COLO829 (cell line): Measurements from ENCODE around the gene KIF25.

Source experiments
- DNase-seq: peaks from one replicate; pipeline ENCODE4 v3.0.0; 2012; ENCODE audit warnings: low spot score

The KIF25 gene

GRCh38 chr6:168017629-168018028 lies 20.2 kb downstream of the KIF25 start:
- no peak for DNase-seq

- no peak for DNase-seq
Observed at GRCh38 chr6:168018664-168019063, 21.2 kb downstream of the KIF25 start.

- DNase-seq, result no peak
Observed at GRCh38 chr6:168020242-168020641, 22.8 kb downstream of the KIF25 start.

- no peak for DNase-seq
Observed at GRCh38 chr6:168021581-168021980, 24.1 kb downstream of the KIF25 start.

- DNase-seq, result no peak
Observed at GRCh38 chr6:168022488-168023321, 25.2 kb downstream of the KIF25 start.

- no peak for DNase-seq
Observed at GRCh38 chr6:168024951-168025510, 27.6 kb downstream of the KIF25 start.

GRCh38 chr6:168025831-168026710 lies 28.6 kb downstream of the KIF25 start:
- no peak for DNase-seq

- DNase-seq, result no peak
Observed at GRCh38 chr6:168026925-168027324, 29.5 kb downstream of the KIF25 start.

GRCh38 chr6:168027521-168027920 lies 30.1 kb downstream of the KIF25 start:
- DNase-seq, result no peak

GRCh38 chr6:168028181-168028580 lies 30.7 kb downstream of the KIF25 start:
- no peak for DNase-seq

- DNase-seq, result no peak
Observed at GRCh38 chr6:168029459-168030217, 32.2 kb downstream of the KIF25 start.

- no peak for DNase-seq
Observed at GRCh38 chr6:168030218-168030746, 32.8 kb downstream of the KIF25 start.

GRCh38 chr6:168030908-168031307 lies 33.4 kb downstream of the KIF25 start:
- DNase-seq, result no peak

GRCh38 chr6:168031411-168031971 lies 34.0 kb downstream of the KIF25 start:
- DNase-seq, result no peak

GRCh38 chr6:168032005-168032760 lies 34.7 kb downstream of the KIF25 start:
- no peak for DNase-seq

GRCh38 chr6:168033791-168034190 lies 36.3 kb downstream of the KIF25 start:
- DNase-seq, result no peak

- DNase-seq, result no peak
Observed at GRCh38 chr6:168034537-168034936, 37.1 kb downstream of the KIF25 start.

GRCh38 chr6:168035098-168035660 lies 37.7 kb downstream of the KIF25 start:
- no peak for DNase-seq

GRCh38 chr6:168035661-168036545 lies 38.4 kb downstream of the KIF25 start:
- no peak for DNase-seq
